HepG2 (cell line): ENCODE results near the gene ORC2. TPM values are rescaled to one million over a fixed set of nuclear protein-coding genes. Genes with fewer than 3 reads are reported as not detected.
A peak's percentile ranks its signal among the peaks of the same experiment; 100 is the strongest.

Experiments
- BHLHE40 ChIP-seq: IDR thresholded peaks from 2 replicates; pipeline ENCODE4 v1.6.1; 2011; ENCODE audit warnings: low read length, improper control_type of control experiment
- BRD4 ChIP-seq: sonication (generic); formaldehyde crosslinking; IDR thresholded peaks from 2 replicates; pipeline ENCODE4 v1.4.0; 2020; ENCODE audit warnings: missing genetic modification reagents
- FLYWCH1 ChIP-seq: sonication (generic); formaldehyde crosslinking; IDR thresholded peaks from 2 replicates; pipeline ENCODE4 v1.8.1; 2023; ENCODE audit warnings: mild to moderate bottlenecking, missing genetic modification reagents
- NFE2 ChIP-seq: sonication (generic); formaldehyde crosslinking; IDR thresholded peaks from 2 replicates; pipeline ENCODE4 v1.4.0; 2020; ENCODE audit warnings: missing genetic modification reagents
- TCF7L2 ChIP-seq: IDR thresholded peaks from 2 replicates; pipeline ENCODE4 v1.6.1; 2011; ENCODE audit warnings: mild to moderate bottlenecking, low read depth, low read length, moderate library complexity
- TGIF2 ChIP-seq: IDR thresholded peaks from 2 replicates; pipeline ENCODE4 v1.6.1; 2016; ENCODE audit warnings: control low read depth, missing compliant biosample characterization
- ZBTB38 ChIP-seq: sonication (generic); formaldehyde crosslinking; IDR thresholded peaks from 2 replicates; pipeline ENCODE4 v1.5.1; 2020; ENCODE audit warnings: mild to moderate bottlenecking, missing genetic modification reagents
- ZEB1 ChIP-seq: IDR thresholded peaks from 2 replicates; pipeline ENCODE4 v1.6.1; 2012; ENCODE audit warnings: mild to moderate bottlenecking, low read depth, inconsistent platforms; ENCODE audit not compliant: insufficient replicate concordance
- ZNF460 ChIP-seq: sonication (generic); formaldehyde crosslinking; IDR thresholded peaks from 2 replicates; pipeline ENCODE4 v1.5.1; 2020; ENCODE audit warnings: missing genetic modification reagents, mild to moderate bottlenecking, borderline replicate concordance
- ZNF772 ChIP-seq: sonication (generic); formaldehyde crosslinking; IDR thresholded peaks from 2 replicates; pipeline ENCODE4 v1.5.0; 2020; ENCODE audit warnings: mild to moderate bottlenecking, missing genetic modification reagents
- polyA plus RNA-seq, 8 experiments: library from polyadenylated mRNA; depleted of rRNA in 3 of 8; stranded (reverse) in 7 of 8; unstranded in 1 of 8; fragments of >200 nt; fragmentation: Illumina TruSeq in 4 of 8; extraction: Trizol in 4 of 8; gene quantifications; 2 replicates each; pipeline versions ENCODE4 v1.2.1 to v1.2.3, GENCODE V29; 2011 to 2016; ENCODE audit warnings: low read depth in 4 of 8, missing spikeins in 1 of 8, mixed read lengths in 1 of 8; ENCODE audit not compliant: insufficient read depth in 1 of 8
- total RNA-seq, 5 experiments: library from RNA; depleted of rRNA; stranded (reverse); fragments of >200 nt; fragmentation: Illumina TruSeq; extraction: Trizol; gene quantifications; 2 replicates each; pipeline ENCODE4 v1.2.3, GENCODE V29; 2016; ENCODE audit warnings: low read depth in 1 of 5
- TF ChIP-seq, protein P1 (sequence below): sonication (generic); formaldehyde crosslinking; IDR thresholded peaks from 2 replicates; pipeline ENCODE4 v1.4.0; 2020; ENCODE audit warnings: missing genetic modification reagents, borderline replicate concordance
- TF ChIP-seq, protein P2 (sequence below): sonication (generic); formaldehyde crosslinking; IDR thresholded peaks from 2 replicates; pipeline ENCODE4 v1.5.0; 2020; ENCODE audit warnings: missing genetic modification reagents
- TF ChIP-seq, protein P3 (sequence below): sonication (generic); formaldehyde crosslinking; IDR thresholded peaks from 2 replicates; pipeline ENCODE4 v1.8.0; 2022; ENCODE audit warnings: missing genetic modification reagents, low read depth, mild to moderate bottlenecking, borderline replicate concordance
- TF ChIP-seq, protein P4 (sequence below): sonication (generic); formaldehyde crosslinking; IDR thresholded peaks from 2 replicates; pipeline ENCODE4 v1.4.0; 2020; ENCODE audit warnings: missing genetic modification reagents, borderline replicate concordance
- TF ChIP-seq, protein P5 (sequence below): sonication (generic); formaldehyde crosslinking; IDR thresholded peaks from 2 replicates; pipeline ENCODE4 v1.8.1; 2023; ENCODE audit warnings: mild to moderate bottlenecking, missing genetic modification reagents, borderline replicate concordance
- TF ChIP-seq, protein P6 (sequence below): sonication (generic); formaldehyde crosslinking; IDR thresholded peaks from 2 replicates; pipeline ENCODE4 v1.9.0; 2021; ENCODE audit warnings: missing genetic modification reagents, mild to moderate bottlenecking, borderline replicate concordance

The ORC2 gene
- total and polyA plus RNA-seq, 2 of the 13 experiments (the other 11 are each of a cell fraction or from before 2014, with no cell fraction given): 19.3 to 73.5 TPM

DNA sequence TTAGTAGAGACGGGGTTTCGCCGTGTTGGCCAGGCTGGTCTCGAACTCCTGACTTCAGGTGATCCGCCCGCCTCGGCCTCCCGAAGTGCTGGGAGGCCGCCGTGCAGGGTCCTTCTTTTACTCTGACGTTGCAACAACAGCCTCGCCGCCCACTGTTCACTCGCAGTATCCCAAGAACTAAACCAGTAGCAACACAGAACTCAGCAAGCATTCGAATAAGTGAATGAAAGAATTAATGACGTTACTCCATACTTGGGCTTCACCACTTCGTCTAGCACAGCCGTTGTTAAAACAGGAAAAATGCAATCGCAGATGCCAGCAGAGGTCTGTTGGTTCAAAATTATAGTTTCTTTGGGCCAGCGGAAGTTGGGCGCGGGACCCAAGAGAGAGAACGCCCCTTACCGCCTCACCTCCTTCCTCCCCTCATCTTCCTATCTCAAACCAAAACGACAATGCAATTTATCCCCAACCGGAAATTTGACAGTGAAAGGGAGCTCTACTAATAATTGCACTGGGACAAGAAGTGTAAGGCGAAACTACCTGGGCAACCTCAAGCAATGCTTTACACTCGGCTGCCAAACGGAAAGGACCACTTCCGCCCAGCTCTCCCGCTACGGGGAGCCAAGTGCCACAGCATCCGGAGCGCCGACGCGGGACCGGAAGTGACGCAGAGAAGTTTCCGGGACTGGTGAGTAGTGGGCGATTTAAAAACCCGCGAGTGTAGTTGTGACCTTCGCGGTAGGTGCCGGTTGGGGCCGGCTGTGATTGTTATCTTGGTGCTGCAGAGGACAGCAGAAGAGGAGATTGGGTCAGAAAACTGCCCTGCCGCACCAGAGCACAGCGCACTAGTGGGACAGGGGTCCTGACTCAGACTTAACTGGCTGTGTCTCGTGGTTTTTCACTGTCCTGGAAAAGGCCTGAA, 74.5 kb downstream of the ORC2 start, which contains the start of the genes NIF3L1 and PPIL3 (continued):
- TF ChIP-seq, protein P1, sequence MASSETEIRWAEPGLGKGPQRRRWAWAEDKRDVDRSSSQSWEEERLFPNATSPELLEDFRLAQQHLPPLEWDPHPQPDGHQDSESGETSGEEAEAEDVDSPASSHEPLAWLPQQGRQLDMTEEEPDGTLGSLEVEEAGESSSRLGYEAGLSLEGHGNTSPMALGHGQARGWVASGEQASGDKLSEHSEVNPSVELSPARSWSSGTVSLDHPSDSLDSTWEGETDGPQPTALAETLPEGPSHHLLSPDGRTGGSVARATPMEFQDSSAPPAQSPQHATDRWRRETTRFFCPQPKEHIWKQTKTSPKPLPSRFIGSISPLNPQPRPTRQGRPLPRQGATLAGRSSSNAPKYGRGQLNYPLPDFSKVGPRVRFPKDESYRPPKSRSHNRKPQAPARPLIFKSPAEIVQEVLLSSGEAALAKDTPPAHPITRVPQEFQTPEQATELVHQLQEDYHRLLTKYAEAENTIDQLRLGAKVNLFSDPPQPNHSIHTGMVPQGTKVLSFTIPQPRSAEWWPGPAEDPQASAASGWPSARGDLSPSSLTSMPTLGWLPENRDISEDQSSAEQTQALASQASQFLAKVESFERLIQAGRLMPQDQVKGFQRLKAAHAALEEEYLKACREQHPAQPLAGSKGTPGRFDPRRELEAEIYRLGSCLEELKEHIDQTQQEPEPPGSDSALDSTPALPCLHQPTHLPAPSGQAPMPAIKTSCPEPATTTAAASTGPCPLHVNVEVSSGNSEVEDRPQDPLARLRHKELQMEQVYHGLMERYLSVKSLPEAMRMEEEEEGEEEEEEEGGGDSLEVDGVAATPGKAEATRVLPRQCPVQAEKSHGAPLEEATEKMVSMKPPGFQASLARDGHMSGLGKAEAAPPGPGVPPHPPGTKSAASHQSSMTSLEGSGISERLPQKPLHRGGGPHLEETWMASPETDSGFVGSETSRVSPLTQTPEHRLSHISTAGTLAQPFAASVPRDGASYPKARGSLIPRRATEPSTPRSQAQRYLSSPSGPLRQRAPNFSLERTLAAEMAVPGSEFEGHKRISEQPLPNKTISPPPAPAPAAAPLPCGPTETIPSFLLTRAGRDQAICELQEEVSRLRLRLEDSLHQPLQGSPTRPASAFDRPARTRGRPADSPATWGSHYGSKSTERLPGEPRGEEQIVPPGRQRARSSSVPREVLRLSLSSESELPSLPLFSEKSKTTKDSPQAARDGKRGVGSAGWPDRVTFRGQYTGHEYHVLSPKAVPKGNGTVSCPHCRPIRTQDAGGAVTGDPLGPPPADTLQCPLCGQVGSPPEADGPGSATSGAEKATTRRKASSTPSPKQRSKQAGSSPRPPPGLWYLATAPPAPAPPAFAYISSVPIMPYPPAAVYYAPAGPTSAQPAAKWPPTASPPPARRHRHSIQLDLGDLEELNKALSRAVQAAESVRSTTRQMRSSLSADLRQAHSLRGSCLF: 0 out of 2 replicates have a peak, but pooled peaks have one; percentile 63
- TF ChIP-seq, protein P2, sequence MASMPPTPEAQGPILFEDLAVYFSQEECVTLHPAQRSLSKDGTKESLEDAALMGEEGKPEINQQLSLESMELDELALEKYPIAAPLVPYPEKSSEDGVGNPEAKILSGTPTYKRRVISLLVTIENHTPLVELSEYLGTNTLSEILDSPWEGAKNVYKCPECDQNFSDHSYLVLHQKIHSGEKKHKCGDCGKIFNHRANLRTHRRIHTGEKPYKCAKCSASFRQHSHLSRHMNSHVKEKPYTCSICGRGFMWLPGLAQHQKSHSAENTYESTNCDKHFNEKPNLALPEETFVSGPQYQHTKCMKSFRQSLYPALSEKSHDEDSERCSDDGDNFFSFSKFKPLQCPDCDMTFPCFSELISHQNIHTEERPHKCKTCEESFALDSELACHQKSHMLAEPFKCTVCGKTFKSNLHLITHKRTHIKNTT (CRISPR knock-in tag): no peak
- TF ChIP-seq BRD4 (peak; percentile 1; the same call in 1 of the 2 replicates), ZNF460 (peak; percentile 10; the same call in 1 of the 2 replicates), BHLHE40 (0 out of 2 replicates have a peak, but pooled peaks have one; percentile 31), NFE2 (CRISPR knock-in tag) (no peak), TCF7L2 (no peak), ZEB1 (peak; percentile 64), ZNF772 (peak; percentile 41; the same call in 1 of the 2 replicates), ZBTB38 (CRISPR knock-in tag) (peak; percentile 13), TGIF2 (CRISPR knock-in tag) (peak; percentile 1; the same call in 1 of the 2 replicates), FLYWCH1 (CRISPR knock-in tag) (0 out of 2 replicates have a peak, but pooled peaks have one; percentile 82)
- TF ChIP-seq, protein P3, sequence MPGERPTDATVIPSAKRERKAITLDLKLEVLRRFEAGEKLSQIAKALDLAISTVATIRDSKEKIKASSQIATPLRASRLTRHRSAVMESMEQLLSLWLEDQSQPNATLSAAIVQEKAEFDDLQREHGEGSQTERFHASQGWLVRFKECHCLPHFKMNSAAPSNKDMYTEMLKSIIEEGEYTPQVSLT (CRISPR knock-in tag): no peak
- TF ChIP-seq, protein P4, sequence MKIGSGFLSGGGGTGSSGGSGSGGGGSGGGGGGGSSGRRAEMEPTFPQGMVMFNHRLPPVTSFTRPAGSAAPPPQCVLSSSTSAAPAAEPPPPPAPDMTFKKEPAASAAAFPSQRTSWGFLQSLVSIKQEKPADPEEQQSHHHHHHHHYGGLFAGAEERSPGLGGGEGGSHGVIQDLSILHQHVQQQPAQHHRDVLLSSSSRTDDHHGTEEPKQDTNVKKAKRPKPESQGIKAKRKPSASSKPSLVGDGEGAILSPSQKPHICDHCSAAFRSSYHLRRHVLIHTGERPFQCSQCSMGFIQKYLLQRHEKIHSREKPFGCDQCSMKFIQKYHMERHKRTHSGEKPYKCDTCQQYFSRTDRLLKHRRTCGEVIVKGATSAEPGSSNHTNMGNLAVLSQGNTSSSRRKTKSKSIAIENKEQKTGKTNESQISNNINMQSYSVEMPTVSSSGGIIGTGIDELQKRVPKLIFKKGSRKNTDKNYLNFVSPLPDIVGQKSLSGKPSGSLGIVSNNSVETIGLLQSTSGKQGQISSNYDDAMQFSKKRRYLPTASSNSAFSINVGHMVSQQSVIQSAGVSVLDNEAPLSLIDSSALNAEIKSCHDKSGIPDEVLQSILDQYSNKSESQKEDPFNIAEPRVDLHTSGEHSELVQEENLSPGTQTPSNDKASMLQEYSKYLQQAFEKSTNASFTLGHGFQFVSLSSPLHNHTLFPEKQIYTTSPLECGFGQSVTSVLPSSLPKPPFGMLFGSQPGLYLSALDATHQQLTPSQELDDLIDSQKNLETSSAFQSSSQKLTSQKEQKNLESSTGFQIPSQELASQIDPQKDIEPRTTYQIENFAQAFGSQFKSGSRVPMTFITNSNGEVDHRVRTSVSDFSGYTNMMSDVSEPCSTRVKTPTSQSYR: no peak
- TF ChIP-seq, protein P5, sequence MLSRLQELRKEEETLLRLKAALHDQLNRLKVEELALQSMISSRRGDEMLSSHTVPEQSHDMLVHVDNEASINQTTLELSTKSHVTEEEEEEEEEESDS (CRISPR knock-in tag): no peak; the same call in 1 of the 2 replicates
- TF ChIP-seq, protein P6, sequence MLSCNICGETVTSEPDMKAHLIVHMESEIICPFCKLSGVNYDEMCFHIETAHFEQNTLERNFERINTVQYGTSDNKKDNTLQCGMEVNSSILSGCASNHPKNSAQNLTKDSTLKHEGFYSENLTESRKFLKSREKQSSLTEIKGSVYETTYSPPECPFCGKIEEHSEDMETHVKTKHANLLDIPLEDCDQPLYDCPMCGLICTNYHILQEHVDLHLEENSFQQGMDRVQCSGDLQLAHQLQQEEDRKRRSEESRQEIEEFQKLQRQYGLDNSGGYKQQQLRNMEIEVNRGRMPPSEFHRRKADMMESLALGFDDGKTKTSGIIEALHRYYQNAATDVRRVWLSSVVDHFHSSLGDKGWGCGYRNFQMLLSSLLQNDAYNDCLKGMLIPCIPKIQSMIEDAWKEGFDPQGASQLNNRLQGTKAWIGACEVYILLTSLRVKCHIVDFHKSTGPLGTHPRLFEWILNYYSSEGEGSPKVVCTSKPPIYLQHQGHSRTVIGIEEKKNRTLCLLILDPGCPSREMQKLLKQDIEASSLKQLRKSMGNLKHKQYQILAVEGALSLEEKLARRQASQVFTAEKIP (CRISPR knock-in tag): no peak
